K562 (cell line): Measurements from ENCODE around the gene PRKAG1. TPM values are rescaled to one million over a fixed set of nuclear protein-coding genes. Genes with fewer than 3 reads are reported as not detected.
A peak's percentile ranks its signal among the peaks of the same experiment; 100 is the strongest.

Experiments
- CBX1 ChIP-seq: sonication (generic); IDR thresholded peaks from 2 replicates; pipeline ENCODE4 v1.6.1; 2016; ENCODE audit warnings: antibody characterized with exemption, low read depth, mild to moderate bottlenecking
- COPS2 ChIP-seq: fragments of 450-650 bp; conservative IDR thresholded peaks from 2 replicates; pipeline ENCODE4 v1.6.1; 2016; ENCODE audit warnings: mild to moderate bottlenecking, moderate library complexity
- CTBP1 ChIP-seq: fragments of 450-650 bp; IDR thresholded peaks from 2 replicates; pipeline ENCODE4 v1.6.1; 2016; ENCODE audit warnings: borderline replicate concordance
- HINFP ChIP-seq: fragments of 450-650 bp; conservative IDR thresholded peaks from 2 replicates; pipeline ENCODE4 v1.6.1; 2016; ENCODE audit warnings: missing genetic modification characterization, low read depth, mild to moderate bottlenecking, control low read depth, missing compliant biosample characterization
- MCM5 ChIP-seq: fragments of 450-650 bp; IDR thresholded peaks from 2 replicates; pipeline ENCODE4 v1.6.1; 2016; ENCODE audit warnings: low read depth
- MLLT1 ChIP-seq, 2 experiments: fragments of 450-650 bp; IDR thresholded peaks; 2 replicates each; pipeline ENCODE4 v1.6.1; 2016
- NR1H2 ChIP-seq: sonication (generic); formaldehyde crosslinking; IDR thresholded peaks from 2 replicates; pipeline ENCODE4 v1.4.0; 2020; ENCODE audit warnings: mild to moderate bottlenecking, missing genetic modification reagents
- PHTF2 ChIP-seq: fragments of 250-450 bp; sonication (Bioruptor Pico); IDR thresholded peaks from 2 replicates; pipeline ENCODE4 v1.5.0; 2021; ENCODE audit warnings: mild to moderate bottlenecking
- PREB ChIP-seq: sonication (generic); formaldehyde crosslinking; IDR thresholded peaks from 2 replicates; pipeline ENCODE4 v1.8.1; 2023; ENCODE audit warnings: mild to moderate bottlenecking, missing genetic modification reagents
- RBM14 ChIP-seq: fragments of 200-400 bp; formaldehyde crosslinking; IDR thresholded peaks from 2 replicates; pipeline ENCODE4 v1.6.1; 2018; ENCODE audit warnings: low read depth, mild to moderate bottlenecking, low read length, moderate library complexity, borderline replicate concordance; ENCODE audit not compliant: insufficient read depth
- SLC30A9 ChIP-seq: fragments of 250-450 bp; sonication (Bioruptor Pico); IDR thresholded peaks from 2 replicates; pipeline ENCODE4 v1.8.0; 2022; ENCODE audit warnings: mild to moderate bottlenecking, moderate library complexity
- STAT5B ChIP-seq: fragments of 250-450 bp; sonication (Bioruptor Pico); IDR thresholded peaks from 2 replicates; pipeline ENCODE4 v1.8.0; 2021; ENCODE audit warnings: mild to moderate bottlenecking, inconsistent platforms
- TFAM ChIP-seq: fragments of 250-450 bp; sonication (Bioruptor Pico); conservative IDR thresholded peaks from 2 replicates; pipeline ENCODE4 v1.5.0; 2021; ENCODE audit warnings: mild to moderate bottlenecking, moderate library complexity
- ZBTB26 ChIP-seq: fragments of 450-650 bp; formaldehyde crosslinking; IDR thresholded peaks from 2 replicates; pipeline ENCODE4 v1.4.0; 2022; ENCODE audit warnings: missing genetic modification characterization
- ZBTB43 ChIP-seq: sonication (generic); formaldehyde crosslinking; IDR thresholded peaks from 2 replicates; pipeline ENCODE4 v1.8.0; 2023; ENCODE audit warnings: mild to moderate bottlenecking, missing genetic modification reagents
- ZNF175 ChIP-seq: fragments of 200-800 bp; sonication (Bioruptor generic); IDR thresholded peaks from 2 replicates; pipeline ENCODE4 v1.6.1; 2016; ENCODE audit warnings: low read depth, mild to moderate bottlenecking, missing genetic modification characterization, missing compliant biosample characterization
- ZNF212 ChIP-seq: fragments of 450-650 bp; formaldehyde crosslinking; IDR thresholded peaks from 2 replicates; pipeline ENCODE4 v1.4.0; 2020; ENCODE audit warnings: mild to moderate bottlenecking
- ZNF444 ChIP-seq: fragments of 250-450 bp; sonication (Bioruptor Pico); IDR thresholded peaks from 2 replicates; pipeline ENCODE4 v1.4.0; 2020; ENCODE audit warnings: mild to moderate bottlenecking, moderate library complexity
- ZNF551 ChIP-seq: fragments of 250-450 bp; sonication (Bioruptor Pico); IDR thresholded peaks from 2 replicates; pipeline ENCODE4 v1.5.0; 2021; ENCODE audit warnings: mild to moderate bottlenecking, moderate library complexity
- ZNF76 ChIP-seq: fragments of 250-450 bp; sonication (Bioruptor Pico); IDR thresholded peaks from 2 replicates; pipeline ENCODE4 v1.4.0; 2020; ENCODE audit warnings: mild to moderate bottlenecking, moderate library complexity, borderline replicate concordance
- ZNF766 ChIP-seq: fragments of 200-800 bp; sonication (Bioruptor generic); conservative IDR thresholded peaks from 2 replicates; pipeline ENCODE4 v1.6.1; 2016; ENCODE audit warnings: missing genetic modification characterization, missing compliant biosample characterization
- polyA plus RNA-seq, 8 experiments: library from polyadenylated mRNA; depleted of rRNA in 4 of 8; stranded (reverse) in 5 of 8; unstranded in 3 of 8; fragments of >200 nt; fragmentation: Nextera tagmentation in 2 of 8; fragmentation: Illumina TruSeq in 1 of 8; extraction: Ambion mirVana in 2 of 8; extraction: Trizol in 1 of 8; gene quantifications; 2 replicates each; pipeline versions ENCODE4 v1.2.1 to v1.2.3, GENCODE V29; 2011 to 2014; ENCODE audit warnings: inconsistent platforms in 1 of 8, missing spikeins in 1 of 8
- total RNA-seq, 7 experiments: library from RNA; depleted of rRNA in 6 of 7; stranded (reverse); fragments of >200 nt in 6 of 7; fragmentation: Illumina TruSeq in 2 of 7; extraction: Trizol in 2 of 7; gene quantifications; 2 replicates each; pipeline versions ENCODE4 v1.2.1 to v1.2.3, GENCODE V29; 2011 to 2021; ENCODE audit warnings: low replicate concordance in 1 of 7

The PRKAG1 gene
- total and polyA plus RNA-seq, 9 of the 15 experiments (the other 6 are each of a cell fraction or from before 2014, with no cell fraction given) = 51.1 to 126 (median 79.1) TPM

- TF ChIP-seq MLLT1 (IDR thresholded peaks at IDR 0.05) = no peak
- TF ChIP-seq ZNF175 = no peak
- TF ChIP-seq ZNF551 = no peak
- no peak for TF ChIP-seq SLC30A9
- no peak for TF ChIP-seq ZNF212 (CRISPR knock-in tag)
- TF ChIP-seq ZNF76 = no peak
- TF ChIP-seq PHTF2 (CRISPR knock-in tag) = no peak; the same call in 1 of the 2 replicates
- TF ChIP-seq COPS2 = no peak
- TF ChIP-seq HINFP (tag) = peak; percentile 91
- TF ChIP-seq ZBTB26 (CRISPR knock-in tag) = no peak
- TF ChIP-seq MCM5 = no peak
- TF ChIP-seq PREB (CRISPR knock-in tag) = no peak; the same call in 1 of the 2 replicates
- no peak for TF ChIP-seq RBM14
- no peak for TF ChIP-seq STAT5B (CRISPR knock-in tag)
- peak; percentile 98 for TF ChIP-seq ZNF766 (CRISPR knock-in tag)
- TF ChIP-seq TFAM = no peak
- TF ChIP-seq ZNF444 (CRISPR knock-in tag) = no peak
- TF ChIP-seq ZBTB43 (CRISPR knock-in tag) = 0 out of 2 replicates have a peak, but pooled peaks have one; percentile 79
- no peak for TF ChIP-seq CTBP1
- TF ChIP-seq CBX1 = peak; percentile 79; the same call in 1 of the 2 replicates
- no peak for TF ChIP-seq NR1H2 (CRISPR knock-in tag)
Observed at GRCh38 chr12:49018261-49019119, at the start of gene PRKAG1 (continued).
